NCI-H1092 treated with DMSO at 0.1 percent for 48 hours (cell line): ENCODE results near the gene NHS.

Experiments used
- DNase-seq: peaks from one replicate; lab custom pipeline; 2025; lab: John Stamatoyannopoulos, UW

Gene NHS

GRCh38 chrX:17679261-17679660 is 304.3 kb downstream of the NHS start:
- no peak for DNase-seq

- peak; percentile 37 for DNase-seq
Observed at GRCh38 chrX:17679820-17680219, 304.8 kb downstream of the NHS start.

- no peak for DNase-seq
Observed at GRCh38 chrX:17680732-17681413, 305.9 kb downstream of the NHS start.

- DNase-seq = no peak
Observed at GRCh38 chrX:17682259-17682658, 307.3 kb downstream of the NHS start.

GRCh38 chrX:17685026-17685425 is 310.0 kb downstream of the NHS start:
- DNase-seq = no peak

- no peak for DNase-seq
Observed at GRCh38 chrX:17687648-17688047, 312.6 kb downstream of the NHS start.

- DNase-seq = peak; percentile 86
Observed at GRCh38 chrX:17689971-17690409, 315.0 kb downstream of the NHS start.

- DNase-seq = peak; percentile 8
Observed at GRCh38 chrX:17692709-17693346, 317.8 kb downstream of the NHS start.

- DNase-seq = peak; percentile 3
Observed at GRCh38 chrX:17697191-17697590, 322.2 kb downstream of the NHS start.

- DNase-seq = no peak
Observed at GRCh38 chrX:17700976-17701375, 326.0 kb downstream of the NHS start.

GRCh38 chrX:17703201-17703600 is 328.2 kb downstream of the NHS start:
- DNase-seq = no peak

GRCh38 chrX:17705211-17705610 is 330.2 kb downstream of the NHS start:
- no peak for DNase-seq

- DNase-seq = no peak
Observed at GRCh38 chrX:17706676-17707075, 331.7 kb downstream of the NHS start.

- DNase-seq = no peak
Observed at GRCh38 chrX:17707731-17708130, 332.7 kb downstream of the NHS start.

GRCh38 chrX:17710871-17711301 is 335.9 kb downstream of the NHS start:
- no peak for DNase-seq

- no peak for DNase-seq
Observed at GRCh38 chrX:17713288-17713687, 338.3 kb downstream of the NHS start.

GRCh38 chrX:17718649-17719165 is 343.7 kb downstream of the NHS start:
- DNase-seq = no peak

- no peak for DNase-seq
Observed at GRCh38 chrX:17719711-17720110, 344.7 kb downstream of the NHS start.

GRCh38 chrX:17721715-17722114 is 346.7 kb downstream of the NHS start:
- no peak for DNase-seq

- DNase-seq = no peak
Observed at GRCh38 chrX:17725181-17725580, 350.2 kb downstream of the NHS start.

- no peak for DNase-seq
Observed at GRCh38 chrX:17732138-17732783, 357.3 kb downstream of the NHS start.

- no peak for DNase-seq
Observed at GRCh38 chrX:17735406-17735805, 360.4 kb downstream of the NHS start.

- no peak for DNase-seq
Observed at GRCh38 chrX:17736478-17736855, 361.5 kb downstream of the NHS start.
